NCI-H187 treated with DMSO at 0.1 percent for 48 hours (cell line): Measurements from ENCODE around the gene ERFL.

Experiments
- DNase-seq: peaks from one replicate; lab custom pipeline; 2025; lab: John Stamatoyannopoulos, UW

The ERFL gene

GRCh38 chr19:41896581-41896942 is 31.7 kb downstream of the ERFL start:
- no peak for DNase-seq

GRCh38 chr19:41895745-41896580 is 32.3 kb downstream of the ERFL start:
- no peak for DNase-seq

- DNase-seq: no peak
Observed at GRCh38 chr19:41894350-41894749, 33.9 kb downstream of the ERFL start.

- DNase-seq: no peak
Observed at GRCh38 chr19:41893899-41894298, 34.4 kb downstream of the ERFL start.

- DNase-seq: no peak
Observed at GRCh38 chr19:41892173-41892902, 35.9 kb downstream of the ERFL start.

GRCh38 chr19:41890936-41891335 is 37.3 kb downstream of the ERFL start:
- DNase-seq: no peak

GRCh38 chr19:41889896-41890295 is 38.4 kb downstream of the ERFL start:
- DNase-seq: no peak

- no peak for DNase-seq
Observed at GRCh38 chr19:41888926-41889325, 39.3 kb downstream of the ERFL start.

GRCh38 chr19:41887711-41888382 is 40.4 kb downstream of the ERFL start:
- DNase-seq: peak; percentile 10

GRCh38 chr19:41886761-41887710 is 41.2 kb downstream of the ERFL start:
- DNase-seq: no peak

- DNase-seq: peak; percentile 84
Observed at GRCh38 chr19:41883821-41884733, 44.2 kb downstream of the ERFL start.

- no peak for DNase-seq
Observed at GRCh38 chr19:41883463-41883820, 44.8 kb downstream of the ERFL start.

- DNase-seq: no peak
Observed at GRCh38 chr19:41882568-41883462, 45.4 kb downstream of the ERFL start, which contains the start of gene ARHGEF1. Gene ARHGEF1, plus strand, starts transcription at chr19:41883184. Its CDS starts 4,899 bp downstream, at chr19:41888083.

- DNase-seq: no peak
Observed at GRCh38 chr19:41880329-41880708, 47.9 kb downstream of the ERFL start.

GRCh38 chr19:41879670-41880328 is 48.5 kb downstream of the ERFL start:
- no peak for DNase-seq

- DNase-seq: no peak
Observed at GRCh38 chr19:41879080-41879479, 49.2 kb downstream of the ERFL start.

- DNase-seq: no peak
Observed at GRCh38 chr19:41877916-41878905, 50.0 kb downstream of the ERFL start.
